Measurements from ENCODE around the gene MAGI2.
"Not testable (repeated sequence)": the region's sequence is repeated elsewhere in the genome, so short reads cannot be mapped to it uniquely, and the experiment has no call there.

The MAGI2 gene

DNA sequence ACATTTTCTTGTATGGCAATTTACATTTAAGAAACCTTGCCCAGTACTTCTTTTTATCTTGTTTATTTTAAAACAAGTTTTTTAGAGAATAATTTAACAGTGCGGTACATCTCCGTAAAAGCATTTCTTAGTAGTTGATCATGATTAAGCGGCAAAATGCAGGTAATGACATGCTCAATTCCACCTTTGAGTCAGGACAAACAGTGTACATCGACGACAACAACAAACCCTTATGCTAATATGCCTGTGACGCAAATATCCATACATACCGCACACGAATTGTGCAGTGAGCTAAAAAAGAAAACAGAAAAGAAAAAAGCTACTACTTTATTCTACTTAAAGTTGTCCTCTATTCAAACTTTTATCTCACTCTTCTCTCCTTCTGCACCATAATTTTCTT is 1.9 kb downstream of the MAGI2 start:
- DNase-seq (ENCODE audit: low spot score): no peak

DNA sequence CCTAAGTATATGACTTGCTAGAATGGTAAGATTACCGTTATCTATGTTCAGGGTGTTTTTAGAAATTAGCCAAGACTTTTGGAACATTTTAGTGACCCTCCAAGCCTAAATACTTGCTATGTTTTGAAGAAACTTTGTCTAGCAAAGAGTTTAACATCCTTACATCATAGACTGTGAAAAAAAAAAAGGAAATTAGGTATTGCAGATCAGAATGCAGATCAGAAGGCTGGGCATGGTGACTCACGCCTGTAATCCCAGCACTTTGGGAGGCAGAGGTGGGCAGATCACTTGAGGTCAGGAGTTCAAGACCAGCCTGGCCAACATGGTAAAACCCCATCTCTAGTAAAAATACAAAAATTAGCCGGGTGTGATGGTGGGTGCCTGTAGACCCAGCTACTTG is 10.7 kb downstream of the MAGI2 start:
- DNase-seq (ENCODE audit: low spot score): not testable (repeated sequence)

DNA sequence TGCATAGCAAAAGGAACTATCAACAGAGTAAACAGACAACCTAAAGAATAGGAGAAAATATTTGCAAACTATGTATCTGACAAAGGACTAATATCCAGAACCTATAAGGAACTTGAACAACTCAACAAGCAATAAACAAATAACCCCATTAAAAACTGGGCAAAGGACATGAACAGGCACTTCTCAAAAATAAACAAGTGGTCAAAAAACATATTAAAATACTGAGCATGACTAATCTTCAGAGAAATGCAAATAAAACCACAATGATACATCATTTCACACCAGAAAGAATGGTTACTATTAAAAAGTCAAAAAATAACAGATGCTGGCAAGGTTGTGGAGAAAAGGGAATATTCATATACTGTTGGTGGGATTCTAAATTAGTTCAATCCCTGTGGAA is 17.1 kb downstream of the MAGI2 start:
- no peak for DNase-seq (ENCODE audit: low spot score)

DNA sequence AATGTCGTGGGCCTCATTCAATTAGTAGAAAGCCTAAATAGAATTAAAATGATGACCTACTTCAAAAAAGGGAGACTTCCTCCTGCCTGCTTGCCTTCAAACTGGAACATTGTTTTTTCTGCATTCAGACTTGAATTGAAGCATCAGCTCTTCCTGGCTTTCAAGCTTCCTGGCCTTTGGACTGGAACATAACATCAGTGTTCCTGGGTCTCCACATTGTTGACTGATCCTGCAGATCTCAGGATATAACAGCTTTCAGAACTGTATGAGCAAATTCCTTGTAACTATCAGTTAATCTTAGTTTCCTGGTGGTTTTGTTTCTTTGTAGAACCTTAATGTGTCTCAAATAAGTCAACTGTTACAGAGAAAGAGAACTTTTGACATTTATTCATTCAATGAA is 18.6 kb downstream of the MAGI2 start:
- no peak for DNase-seq (ENCODE audit: low spot score)

DNA sequence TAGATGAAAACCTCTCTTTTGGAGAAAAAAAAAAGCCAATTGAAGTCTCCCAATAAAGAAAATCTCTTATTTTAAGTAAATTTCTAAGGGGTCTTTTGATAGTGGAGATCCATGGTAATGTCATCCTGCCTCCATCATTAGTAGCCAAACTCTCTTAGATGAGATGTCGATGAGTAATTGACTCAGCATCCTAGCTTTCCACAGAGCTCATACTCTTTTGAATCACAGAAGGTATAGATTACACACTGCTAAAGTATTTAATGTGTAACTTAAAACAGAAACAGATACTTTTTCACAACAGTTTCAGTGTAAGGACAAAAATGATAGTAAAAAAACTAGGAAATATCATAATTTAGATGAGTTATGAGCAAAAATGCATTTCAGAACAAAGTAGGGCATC is 19.4 kb downstream of the MAGI2 start:
- peak; percentile 36 for DNase-seq (ENCODE audit: low spot score)

DNA sequence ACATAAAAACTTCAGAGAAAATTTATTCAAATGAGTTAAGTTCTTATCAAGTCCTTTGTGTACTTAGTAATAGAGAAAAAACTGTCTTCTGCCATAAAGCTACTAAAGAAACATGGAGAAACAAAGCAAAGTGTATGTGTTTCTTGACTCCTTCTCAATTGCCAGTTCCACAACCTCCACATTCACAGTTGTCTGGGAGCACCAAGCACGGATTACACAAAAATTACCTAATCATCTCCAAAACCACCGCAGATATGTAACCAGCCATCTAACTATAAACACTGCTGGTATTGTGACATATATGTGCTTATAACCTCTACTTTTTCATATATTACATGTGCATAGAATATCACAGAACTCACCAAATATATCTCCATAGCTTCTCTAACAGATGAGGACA is 23.1 kb downstream of the MAGI2 start:
- DNase-seq (ENCODE audit: low spot score): no peak

DNA sequence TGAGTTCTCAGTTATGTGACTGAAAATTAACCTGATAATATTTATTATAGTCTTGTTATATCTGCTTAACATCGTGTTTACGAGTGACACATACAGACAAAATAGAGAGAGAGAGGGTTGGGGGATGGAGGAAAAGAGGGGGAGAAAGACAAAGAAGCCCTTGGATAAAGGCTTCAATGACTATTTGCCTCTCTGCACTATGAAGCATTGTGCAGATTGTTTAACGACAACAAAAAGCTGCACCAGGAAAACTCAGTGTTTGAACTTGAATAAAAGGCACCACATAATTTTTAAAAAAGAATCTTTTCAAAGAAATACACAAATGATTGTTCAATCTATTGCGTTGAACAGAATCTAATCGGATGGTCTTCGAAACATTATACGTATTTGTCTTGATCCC is 27.8 kb downstream of the MAGI2 start:
- DNase-seq (ENCODE audit: low spot score): no peak

DNA sequence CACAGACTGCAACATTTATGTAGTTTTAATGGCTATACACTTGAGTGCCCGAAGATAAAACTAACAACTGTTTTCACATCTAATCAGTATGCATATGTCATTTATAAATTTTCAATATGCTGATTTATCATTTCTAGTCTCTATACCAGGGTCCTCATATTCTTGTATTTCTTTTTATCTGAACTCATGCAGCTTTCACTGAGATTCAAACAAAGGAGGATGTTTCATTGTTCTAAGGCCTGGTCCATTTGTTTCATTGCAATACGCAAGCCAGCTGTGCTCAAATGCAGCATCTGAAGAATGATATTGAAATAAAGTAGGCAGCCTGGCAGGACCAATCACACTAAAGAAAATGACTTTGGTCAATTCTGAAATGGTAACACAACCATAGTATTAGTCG is 31.7 kb downstream of the MAGI2 start:
- no peak for DNase-seq (ENCODE audit: low spot score)

DNA sequence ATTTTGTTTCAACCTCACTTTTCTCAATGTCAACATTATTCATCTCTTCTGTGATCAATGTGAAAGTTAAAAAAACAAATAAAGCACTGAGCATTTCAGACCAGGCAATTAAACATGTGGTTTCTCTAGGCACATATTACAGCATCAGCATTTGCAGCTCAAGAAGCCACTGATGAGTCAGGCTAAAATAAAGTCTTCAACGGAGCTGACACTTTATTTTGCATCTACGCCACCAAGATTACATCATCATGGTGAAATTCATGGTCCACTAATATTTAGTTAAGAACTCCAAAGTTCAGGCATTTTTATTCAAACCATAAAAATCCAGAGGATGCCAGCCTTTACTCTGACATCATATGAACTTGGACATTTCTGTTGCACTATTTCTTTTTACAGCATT is 33.0 kb downstream of the MAGI2 start:
- DNase-seq (ENCODE audit: low spot score): peak; percentile 59

DNA sequence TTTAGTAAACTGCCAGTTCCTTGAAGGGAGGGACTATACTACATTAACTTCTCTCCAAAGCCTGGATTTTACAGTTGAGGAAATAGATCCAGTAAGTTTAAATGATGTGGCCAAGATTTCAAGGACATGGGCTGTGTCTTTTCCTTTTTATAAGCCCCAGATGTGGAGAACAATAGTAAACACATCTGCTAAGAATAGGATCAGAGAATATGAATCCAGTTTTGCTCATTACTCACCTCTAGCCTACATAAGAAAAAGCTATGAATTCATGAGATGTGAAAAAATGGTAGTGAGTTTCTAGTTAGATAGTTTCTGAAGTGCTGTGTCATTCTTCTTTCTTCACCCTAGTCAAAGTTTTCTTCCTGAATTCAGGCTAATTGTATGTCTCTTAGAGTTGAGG is 38.6 kb downstream of the MAGI2 start:
- DNase-seq (ENCODE audit: low spot score): no peak

DNA sequence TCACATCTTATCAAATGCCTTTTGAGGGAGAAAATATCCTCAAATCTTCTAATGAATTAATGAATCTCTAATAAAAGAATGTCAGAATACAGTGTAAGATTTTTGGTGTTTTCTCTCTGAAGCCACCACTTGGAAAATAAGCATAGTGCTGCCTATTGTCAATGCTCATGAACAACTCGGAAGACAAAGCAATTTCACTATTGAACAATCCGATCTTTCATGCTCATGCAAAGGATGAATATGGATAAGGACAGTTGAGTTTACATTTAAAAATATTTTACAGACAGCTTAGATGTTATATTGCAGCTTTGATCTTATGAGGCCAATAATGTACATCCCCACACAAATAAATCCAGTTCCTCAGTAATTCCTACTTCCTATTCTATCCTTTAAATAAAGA is 40.6 kb downstream of the MAGI2 start:
- DNase-seq (ENCODE audit: low spot score): no peak

DNA sequence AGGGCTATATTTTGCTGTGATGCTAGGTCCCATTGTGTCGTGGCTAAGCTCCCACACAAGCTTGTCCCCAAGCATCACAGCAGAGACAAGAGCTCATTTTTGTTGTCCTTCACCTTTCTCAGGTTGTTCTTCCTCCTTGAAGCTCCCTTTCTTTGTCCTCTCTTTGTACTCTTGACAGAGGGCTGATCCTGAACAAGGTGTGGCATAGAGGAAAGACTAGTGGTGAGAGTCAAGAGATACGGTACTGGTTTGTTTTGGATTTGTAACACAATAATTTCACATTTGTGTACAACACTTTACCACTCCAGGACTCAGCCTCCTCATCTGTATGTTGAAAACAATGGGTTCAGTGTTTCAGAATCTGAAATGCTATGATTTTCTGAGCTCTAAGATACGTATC is 41.0 kb downstream of the MAGI2 start:
- DNase-seq (ENCODE audit: low spot score): no peak

DNA sequence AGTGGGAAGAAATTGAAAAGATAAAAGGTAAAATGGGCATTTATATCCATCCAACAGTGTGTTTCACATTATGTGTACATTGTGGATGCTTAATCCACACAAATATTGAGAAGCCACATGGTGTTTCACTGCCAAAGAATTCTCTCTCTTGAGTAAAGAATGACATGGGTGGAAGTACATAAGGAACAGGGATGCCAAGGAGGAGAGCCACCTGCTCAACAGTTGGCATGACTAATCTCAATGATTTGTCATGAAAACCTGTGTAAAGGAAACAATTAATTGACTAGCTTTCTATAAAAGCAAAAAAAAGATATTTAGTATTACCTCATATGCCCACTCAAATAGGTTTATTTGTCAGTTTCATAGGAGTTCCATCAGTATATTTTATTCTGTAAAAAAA is 43.1 kb downstream of the MAGI2 start:
- DNase-seq (ENCODE audit: low spot score): no peak

DNA sequence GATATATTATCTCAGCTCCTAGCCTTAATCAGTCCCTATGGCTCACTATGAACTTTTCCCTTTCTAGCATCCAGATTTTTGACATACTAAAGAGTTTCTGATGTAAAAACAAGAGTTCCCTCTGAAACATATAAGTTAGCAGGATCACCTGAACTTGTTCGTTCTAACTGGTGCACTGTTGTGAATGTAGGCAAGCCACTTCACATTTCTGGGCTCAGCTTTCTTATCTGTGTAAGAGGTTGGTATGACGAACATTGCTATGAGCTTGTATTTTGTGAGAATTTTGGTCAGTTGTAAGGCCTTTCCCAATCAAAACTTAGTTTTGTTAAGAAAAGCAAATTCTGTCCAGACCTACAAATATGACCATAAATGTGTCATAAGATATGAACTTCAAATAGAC is 46.1 kb downstream of the MAGI2 start:
- DNase-seq (ENCODE audit: low spot score): no peak

DNA sequence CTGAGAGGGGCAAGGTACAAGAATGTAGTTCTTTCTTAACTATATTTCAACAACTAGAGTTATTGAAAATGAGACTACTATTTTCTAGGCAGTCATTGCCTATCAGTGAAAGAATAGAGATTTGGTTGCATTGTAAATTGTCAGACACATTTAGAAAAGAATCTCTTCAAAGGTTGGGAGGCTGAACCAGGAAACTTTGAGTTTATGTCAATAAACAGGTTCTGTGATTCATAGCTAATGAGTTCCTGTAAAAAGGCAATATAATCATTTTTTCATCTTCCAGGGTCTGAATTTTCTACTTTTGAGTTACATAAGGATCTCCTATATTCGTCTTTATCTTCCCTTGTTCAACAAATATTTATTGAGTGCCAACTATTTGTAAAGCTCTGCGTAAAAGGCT is 47.1 kb downstream of the MAGI2 start:
- no peak for DNase-seq (ENCODE audit: low spot score)

DNA sequence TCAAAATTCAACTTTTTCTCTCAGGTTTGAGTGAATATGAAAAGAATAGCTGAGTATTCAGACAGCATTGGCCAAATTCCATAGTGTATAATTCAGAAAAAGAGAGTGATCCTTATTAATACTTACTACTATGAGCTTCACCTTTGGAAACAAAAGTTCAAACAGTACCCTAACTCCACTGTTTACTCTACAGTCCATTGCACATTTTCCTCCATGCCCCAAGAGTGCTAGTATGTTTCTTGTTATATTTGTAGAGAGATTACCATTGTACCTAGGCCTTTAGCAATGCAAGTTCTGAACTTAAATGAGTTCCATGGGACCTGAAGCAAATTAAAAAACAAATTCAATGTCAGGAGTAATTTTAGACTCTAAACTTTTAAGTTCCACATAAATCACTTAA is 48.1 kb downstream of the MAGI2 start:
- no peak for DNase-seq (ENCODE audit: low spot score)

DNA sequence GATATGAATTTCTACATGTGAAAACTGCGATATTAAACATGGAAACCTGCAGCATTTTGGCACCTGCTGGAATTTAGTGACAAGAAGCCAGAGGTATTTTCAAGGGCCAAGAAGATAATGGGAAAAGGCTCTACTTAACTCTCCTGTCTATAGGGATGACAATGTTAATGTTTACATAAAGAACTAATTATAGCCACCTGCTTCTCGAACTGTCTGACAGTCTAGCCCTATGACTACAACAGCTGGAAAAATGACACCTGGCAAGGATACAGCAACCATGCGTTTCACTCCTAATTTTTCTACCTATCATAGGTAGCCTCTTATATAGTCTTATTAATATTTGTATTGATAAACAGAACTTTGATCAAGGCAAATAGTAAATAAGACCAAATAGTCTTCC is 49.6 kb downstream of the MAGI2 start:
- DNase-seq (ENCODE audit: low spot score): no peak

DNA sequence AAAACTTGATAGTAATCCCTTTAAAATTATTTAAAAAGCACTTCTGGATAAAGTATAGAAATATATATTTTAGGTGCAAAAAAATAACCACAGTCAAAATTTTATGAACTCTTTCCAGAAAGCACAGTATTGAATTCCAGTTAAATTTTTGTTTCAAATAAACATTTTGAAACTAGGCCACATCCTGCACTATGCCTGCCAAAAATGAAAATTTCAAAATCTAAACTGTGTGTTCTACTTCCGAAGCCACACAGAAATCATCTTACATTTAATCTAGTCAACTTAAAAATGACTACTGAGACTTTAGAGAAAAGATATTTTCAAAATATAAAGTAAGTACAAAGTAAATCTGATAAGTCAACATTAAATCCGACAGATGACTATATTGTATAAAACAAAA is 50.0 kb downstream of the MAGI2 start:
- peak; percentile 19 for DNase-seq (ENCODE audit: low spot score)

DNA sequence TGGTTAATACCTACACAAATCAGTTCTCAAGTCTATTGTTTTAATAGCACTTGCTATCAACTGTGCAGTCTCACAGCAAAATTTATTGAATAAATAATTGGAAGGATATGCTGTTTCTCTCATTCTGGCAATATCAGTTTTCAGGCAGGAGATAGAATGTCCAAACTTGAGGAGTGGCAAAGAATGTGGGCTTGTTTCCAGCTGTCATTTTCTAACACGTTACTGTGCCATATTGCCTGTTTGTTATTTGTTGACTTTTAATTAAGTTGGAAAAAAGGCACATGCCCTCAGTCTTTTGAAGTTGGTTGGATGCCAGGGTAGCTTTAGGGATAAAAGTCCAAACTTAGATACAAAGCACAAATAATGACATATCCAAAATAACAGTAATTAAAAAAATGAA is 52.2 kb downstream of the MAGI2 start:
- DNase-seq (ENCODE audit: low spot score): no peak

DNA sequence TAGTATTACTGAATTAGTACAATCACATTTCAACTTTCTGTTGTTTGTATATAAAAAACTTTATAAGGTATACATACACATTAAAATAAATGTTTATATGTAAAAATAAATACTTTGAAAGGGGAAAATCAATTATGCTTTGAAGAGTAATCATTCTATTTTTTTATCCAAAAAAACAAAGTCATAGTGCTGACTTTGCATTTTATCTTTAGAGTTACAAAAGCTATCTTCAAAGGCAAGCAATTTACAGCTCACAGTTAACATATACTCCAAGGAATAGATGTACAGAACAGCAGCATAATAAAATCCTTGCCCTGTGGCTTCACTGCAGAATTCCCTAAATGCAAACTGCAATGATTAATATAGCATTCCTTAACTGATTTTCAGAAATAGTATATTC is 53.2 kb downstream of the MAGI2 start:
- DNase-seq (ENCODE audit: low spot score): no peak

DNA sequence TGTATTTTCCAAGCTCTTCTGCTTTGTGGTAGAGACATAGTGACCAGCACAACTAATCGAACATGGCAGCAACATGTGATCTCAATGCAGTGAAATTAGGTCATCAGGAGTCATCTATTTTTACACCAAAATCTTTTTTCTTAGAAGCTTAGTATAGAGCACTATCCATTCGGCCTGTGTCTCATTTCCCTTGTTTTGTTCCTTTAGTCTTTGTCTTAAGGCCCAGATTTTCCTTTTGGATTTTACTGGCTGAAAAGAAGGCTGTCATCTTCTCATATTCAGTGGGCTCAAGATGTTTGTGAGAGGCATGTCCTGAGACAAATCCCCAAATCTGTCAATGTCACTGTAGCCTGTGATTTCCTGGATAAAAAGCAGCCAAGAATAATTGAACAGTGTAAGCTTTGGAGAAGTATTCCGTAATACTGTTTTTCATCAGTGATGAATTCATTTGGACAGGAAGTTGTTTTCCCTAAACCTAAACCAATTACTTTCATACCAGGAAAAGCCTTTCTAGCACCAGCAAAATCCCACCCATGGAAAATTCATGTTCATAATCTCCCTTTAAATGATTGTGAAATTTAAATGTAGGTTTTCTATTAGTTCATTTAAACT is 55.2 kb downstream of the MAGI2 start:
- no peak for DNase-seq (ENCODE audit: low spot score)

DNA sequence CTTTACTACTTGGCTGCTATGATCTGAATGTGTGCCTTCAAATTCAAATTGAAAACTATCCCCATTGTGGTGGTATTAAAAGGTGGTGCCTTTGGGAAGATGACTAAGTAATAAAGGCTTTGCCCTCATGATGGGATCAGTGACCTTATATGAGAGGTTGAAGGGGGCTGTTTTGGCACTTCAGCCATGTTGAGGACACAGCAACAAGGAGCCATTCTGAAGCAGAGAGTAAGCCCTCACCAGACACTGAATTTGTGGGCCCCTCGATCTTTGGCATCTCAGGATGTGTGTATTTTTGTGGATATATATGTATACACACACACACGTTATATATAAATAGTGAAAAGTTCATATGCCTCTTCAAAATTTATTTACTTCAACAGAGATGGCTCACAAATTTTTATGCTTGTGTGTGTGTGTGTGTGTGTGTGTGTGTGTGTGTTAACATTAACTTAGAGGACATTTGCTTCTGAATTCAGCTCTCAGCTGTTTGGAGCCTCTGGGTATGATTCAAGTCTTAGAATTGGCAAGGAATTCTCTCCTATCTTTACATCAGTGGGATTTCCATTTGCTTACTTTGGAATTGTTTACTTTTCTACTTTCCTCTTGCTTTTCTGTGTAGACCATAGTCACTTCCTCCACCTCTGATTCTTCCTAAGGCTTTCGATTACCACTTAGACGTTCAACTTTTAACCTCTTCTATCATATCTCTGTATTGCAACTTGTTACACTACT is 66.6 kb downstream of the MAGI2 start:
- DNase-seq (ENCODE audit: low spot score): peak; percentile 7

DNA sequence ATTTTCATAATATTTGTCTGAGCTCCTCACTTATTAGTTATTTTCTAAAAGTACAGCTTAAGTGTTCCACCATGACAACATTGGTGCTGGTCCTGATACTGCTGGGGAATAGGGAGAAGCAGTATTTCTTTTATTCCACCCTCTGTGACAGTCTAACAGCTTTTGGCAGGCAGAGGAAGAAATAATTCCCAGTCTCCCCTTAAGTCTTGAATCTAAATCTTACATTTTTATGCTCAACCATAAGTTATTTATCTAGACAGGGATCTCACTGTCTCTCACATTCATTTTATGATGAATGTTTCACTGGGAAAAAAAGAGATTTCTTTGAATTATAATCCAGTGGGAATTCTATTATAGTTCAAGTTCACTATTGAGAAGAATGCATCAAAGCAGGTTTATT is 71.5 kb downstream of the MAGI2 start:
- no peak for DNase-seq (ENCODE audit: low spot score)

DNA sequence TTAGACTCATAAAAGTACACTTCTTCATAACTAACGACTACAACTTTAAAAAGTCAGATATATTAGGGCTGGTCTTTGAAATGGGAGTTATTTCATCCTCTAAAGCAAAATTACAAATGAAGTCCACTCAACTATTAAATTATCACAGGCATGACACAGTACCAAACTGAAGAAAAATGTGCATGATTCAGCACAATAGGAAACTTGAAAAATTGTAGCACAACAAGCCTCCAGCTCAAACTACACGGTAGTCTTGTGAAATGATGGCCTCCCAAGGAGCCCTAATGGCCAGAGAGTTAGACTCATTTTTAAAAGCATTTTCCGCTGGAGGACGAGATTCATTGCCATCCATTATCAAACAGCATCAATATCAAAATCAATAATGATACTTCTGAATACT is 76.4 kb downstream of the MAGI2 start:
- DNase-seq (ENCODE audit: low spot score): no peak
